H1 (cell line): ENCODE measurements around the gene PDCD7. TPM values are rescaled to one million over a fixed set of nuclear protein-coding genes. Genes with fewer than 3 reads are reported as not detected.

Experiments
- CTCF ChIA-PET: fragments of 300-600 bp; sonication (Branson Sonifier 250); formaldehyde crosslinking; loops from one replicate; lab custom pipeline; 2021; ENCODE audit not compliant: partially characterized antibody; lab: Charles Lee
- POLR2A ChIA-PET: fragments of 300-600 bp; sonication (Branson Sonifier 250); formaldehyde crosslinking; loops from one replicate; lab custom pipeline; 2021; ENCODE audit warnings: inconsistent platforms; ENCODE audit not compliant: partially characterized antibody; lab: Charles Lee
- DNase-seq, 2 experiments: peaks; one replicate each; pipeline versions ENCODE4 v3.0.0 to v3.0.0-alpha.2; 2010 to 2022; ENCODE audit warnings: low spot score in 2 of 2, low read depth in 1 of 2, mixed read lengths in 1 of 2
- FAIRE-seq: peaks from 2 replicates; lab custom pipeline; 2011; peaks lifted over from hg19 to GRCh38; lab: Jason Lieb, UNC
- H2AFZ ChIP-seq: 2 replicates; pipeline ENCODE4 v1.8.1; 2012; ENCODE audit warnings: low read length, inconsistent platforms
- H2AK5ac ChIP-seq: 2 replicates; pipeline ENCODE4 v1.6.1; 2013; ENCODE audit warnings: low read depth, low read length
- H2BK120ac ChIP-seq: replicated peaks from 2 replicates; pipeline ENCODE3; 2013; ENCODE audit warnings: low read depth, low read length, inconsistent platforms
- H2BK12ac ChIP-seq: 2 replicates; pipeline ENCODE4 v1.6.1; 2013; ENCODE audit warnings: low read depth, low read length
- H2BK15ac ChIP-seq: 2 replicates; pipeline ENCODE4 v1.6.1; 2013; ENCODE audit warnings: low read length
- H2BK20ac ChIP-seq: 2 replicates; pipeline ENCODE4 v1.6.1; 2013; ENCODE audit warnings: low read length
- H2BK5ac ChIP-seq: 2 replicates; pipeline ENCODE4 v1.6.1; 2013; ENCODE audit warnings: low read depth, low read length
- H3K14ac ChIP-seq: 2 replicates; pipeline ENCODE4 v1.6.1; 2013; ENCODE audit warnings: inconsistent platforms; ENCODE audit not compliant: insufficient read length
- H3K18ac ChIP-seq: 2 replicates; pipeline ENCODE4 v1.6.1; 2013; ENCODE audit warnings: low read length; ENCODE audit errors: extremely low read depth
- H3K23ac ChIP-seq: 2 replicates; pipeline ENCODE4 v1.6.1; 2013; ENCODE audit warnings: inconsistent platforms; ENCODE audit not compliant: insufficient read length
- H3K23me2 ChIP-seq: 2 replicates; pipeline ENCODE4 v1.6.1; 2013; ENCODE audit warnings: low read depth, low read length
- H3K27ac ChIP-seq: 2 replicates; pipeline ENCODE4 v1.6.1; 2011; ENCODE audit warnings: low read depth, low read length, inconsistent platforms
- H3K27me3 ChIP-seq, 4 experiments: replicated peaks in 1 of 4; 1 replicate in 1 of 4; 2 replicates in 3 of 4; pipeline versions ENCODE4 v1.6.1 to v1.8.1; 2011 to 2013; ENCODE audit warnings: low read length in 3 of 4, mild to moderate bottlenecking in 3 of 4, inconsistent platforms in 2 of 4, mixed read lengths in 2 of 4, moderate library complexity in 1 of 4; ENCODE audit not compliant: control insufficient read depth in 3 of 4, insufficient read depth in 3 of 4; ENCODE audit errors: extremely low read depth in 1 of 4
- H3K36me3 ChIP-seq, 4 experiments: 2 replicates each; pipeline versions ENCODE4 v1.6.1 to v1.8.1; 2011 to 2013; ENCODE audit warnings: mild to moderate bottlenecking in 4 of 4, low read length in 3 of 4, moderate library complexity in 2 of 4, control low read depth in 1 of 4, inconsistent platforms in 1 of 4; ENCODE audit not compliant: insufficient read depth in 4 of 4, control insufficient read depth in 2 of 4
- H3K4ac ChIP-seq: replicated peaks from 2 replicates; pipeline ENCODE3; 2013; ENCODE audit warnings: low read length, low read depth, mixed read lengths, inconsistent platforms; ENCODE audit not compliant: insufficient read length
- H3K4me1 ChIP-seq, 4 experiments: replicated peaks in 1 of 4; 1 replicate in 1 of 4; 2 replicates in 3 of 4; pipeline versions ENCODE4 v1.6.1 to v1.8.1; 2011 to 2013; ENCODE audit warnings: low read length in 3 of 4, inconsistent platforms in 2 of 4, mixed read lengths in 1 of 4; ENCODE audit not compliant: insufficient read depth in 4 of 4, control insufficient read depth in 3 of 4
- H3K4me2 ChIP-seq, 2 experiments: 2 replicates each; pipeline versions ENCODE4 v1.6.1 to v1.8.1; 2011 to 2013; ENCODE audit warnings: low read depth in 2 of 2, low read length in 2 of 2, control low read depth in 1 of 2, inconsistent platforms in 1 of 2, mild to moderate bottlenecking in 1 of 2; ENCODE audit not compliant: insufficient read depth in 1 of 2
- H3K4me3 ChIP-seq, 4 experiments: fragments of 200-600, 300-600 bp in 1 of 4; sonication (generic), shearing (Covaris generic), sonication (Bioruptor Twin) in 1 of 4; 2 replicates each; pipeline versions ENCODE4 v1.5.1 to v1.8.1; 2011 to 2016; ENCODE audit warnings: low read length in 4 of 4, low read depth in 3 of 4, control low read depth in 2 of 4, inconsistent platforms in 2 of 4, mild to moderate bottlenecking in 2 of 4, mixed read lengths in 1 of 4, moderate library complexity in 1 of 4; ENCODE audit not compliant: insufficient read depth in 2 of 4; ENCODE audit errors: extremely low read depth in 1 of 4
- H3K56ac ChIP-seq: replicated peaks from 2 replicates; pipeline ENCODE3; 2013; ENCODE audit warnings: low read depth, mild to moderate bottlenecking, mixed read lengths, low read length, inconsistent platforms; ENCODE audit not compliant: insufficient read length
- H3K79me1 ChIP-seq: 2 replicates; pipeline ENCODE4 v1.6.1; 2013; ENCODE audit warnings: low read depth, low read length, control low read depth
- H3K79me2 ChIP-seq, 2 experiments: 2 replicates each; pipeline versions ENCODE4 v1.6.1 to v1.8.1; 2012 to 2013; ENCODE audit warnings: low read length in 2 of 2, mild to moderate bottlenecking in 2 of 2, inconsistent platforms in 1 of 2; ENCODE audit not compliant: insufficient read depth in 2 of 2, control insufficient read depth in 1 of 2
- H3K9ac ChIP-seq, 4 experiments: replicated peaks in 1 of 4; 1 replicate in 1 of 4; 2 replicates in 3 of 4; pipeline versions ENCODE4 v1.6.1 to v1.8.1; 2011 to 2013; ENCODE audit warnings: low read depth in 3 of 4, low read length in 3 of 4, control low read depth in 2 of 4, mild to moderate bottlenecking in 2 of 4, moderate library complexity in 2 of 4, inconsistent platforms in 1 of 4; ENCODE audit errors: extremely low read depth in 1 of 4
- H3K9me3 ChIP-seq, 2 experiments: 2 replicates each; pipeline versions ENCODE4 v1.6.1 to v1.8.1; 2012 to 2013; ENCODE audit warnings: mild to moderate bottlenecking in 2 of 2, moderate library complexity in 2 of 2, control low read depth in 1 of 2, inconsistent platforms in 1 of 2, low read depth in 1 of 2, low read length in 1 of 2, mixed read lengths in 1 of 2; ENCODE audit not compliant: insufficient read depth in 2 of 2
- H4K20me1 ChIP-seq, 2 experiments: replicated peaks in 1 of 2; 2 replicates each; pipeline versions ENCODE3 to v1.8.1; 2011 to 2013; ENCODE audit warnings: inconsistent platforms in 2 of 2, low read length in 2 of 2, mild to moderate bottlenecking in 1 of 2; ENCODE audit not compliant: insufficient read depth in 2 of 2, control insufficient read depth in 1 of 2
- H4K5ac ChIP-seq: 2 replicates; pipeline ENCODE4 v1.6.1; 2013; ENCODE audit warnings: low read length, low read depth, mixed read lengths, inconsistent platforms; ENCODE audit not compliant: insufficient read length
- H4K8ac ChIP-seq: 2 replicates; pipeline ENCODE4 v1.8.0; 2013; ENCODE audit warnings: mild to moderate bottlenecking, moderate library complexity, low read length, inconsistent platforms; ENCODE audit not compliant: insufficient read depth; ENCODE audit errors: extremely low read depth
- H4K91ac ChIP-seq: replicated peaks from 2 replicates; pipeline ENCODE3; 2013; ENCODE audit warnings: low read length, mixed read lengths, inconsistent platforms; ENCODE audit not compliant: insufficient read length
- ASH2L ChIP-seq: fragments of 200-600, 300-600 bp; sonication (generic); IDR thresholded peaks from one replicate; pipeline ENCODE4 v1.7.1; 2017; ENCODE audit warnings: low read length
- BRCA1 ChIP-seq: IDR thresholded peaks from 2 replicates; pipeline ENCODE4 v1.6.1; 2012; ENCODE audit warnings: low read depth, low read length, improper control_type of control experiment
- CHD2 ChIP-seq: IDR thresholded peaks from 2 replicates; pipeline ENCODE4 v1.6.1; 2012; ENCODE audit warnings: low read length, improper control_type of control experiment
- CREB1 ChIP-seq: IDR thresholded peaks from 2 replicates; pipeline ENCODE4 v1.6.1; 2012; ENCODE audit warnings: inconsistent platforms
- EP300 ChIP-seq, 2 experiments: IDR thresholded peaks; 1 replicate in 1 of 2; 2 replicates in 1 of 2; pipeline ENCODE4 v1.6.1; 2011 to 2012; ENCODE audit warnings: low read depth in 2 of 2, low read length in 2 of 2, mild to moderate bottlenecking in 2 of 2, borderline replicate concordance in 1 of 2, inconsistent platforms in 1 of 2, moderate library complexity in 1 of 2
- JUND ChIP-seq: IDR thresholded peaks from 2 replicates; pipeline ENCODE4 v1.6.1; 2011; ENCODE audit warnings: mild to moderate bottlenecking, improper control_type of control experiment, low read length
- NRF1 ChIP-seq: IDR thresholded peaks from 2 replicates; pipeline ENCODE4 v1.6.1; 2011; ENCODE audit warnings: mild to moderate bottlenecking, low read depth, low read length, improper control_type of control experiment
- RBBP5 ChIP-seq: IDR thresholded peaks from 2 replicates; pipeline ENCODE4 v1.7.1; 2012; ENCODE audit warnings: low read depth, mild to moderate bottlenecking, inconsistent platforms, low read length, moderate library complexity, borderline replicate concordance
- RFX5 ChIP-seq: IDR thresholded peaks from 2 replicates; pipeline ENCODE4 v1.6.1; 2011; ENCODE audit warnings: low read depth, low read length, improper control_type of control experiment, borderline replicate concordance
- RXRA ChIP-seq: IDR thresholded peaks from 2 replicates; pipeline ENCODE4 v1.6.1; 2011; ENCODE audit warnings: low read depth, mild to moderate bottlenecking, low read length, moderate library complexity; ENCODE audit not compliant: insufficient read depth
- SAP30 ChIP-seq: fragments of 300-600 bp; sonication (generic); IDR thresholded peaks from 2 replicates; pipeline ENCODE4 v1.7.1; 2012; ENCODE audit warnings: low read length, moderate library complexity, mild to moderate bottlenecking, inconsistent platforms; ENCODE audit not compliant: insufficient read depth, insufficient replicate concordance
- SIRT6 ChIP-seq: IDR thresholded peaks from one replicate; pipeline ENCODE4 v1.7.1; 2012; ENCODE audit warnings: low read length, inconsistent platforms
- SIX5 ChIP-seq: IDR thresholded peaks from 2 replicates; pipeline ENCODE4 v1.6.1; 2011; ENCODE audit warnings: mild to moderate bottlenecking, low read depth, low read length
- WGBS, 2 experiments: shearing (Covaris generic) in 1 of 2; methylation state at CpG; one replicate each; pipeline versions ENCODE4 v1.1.6 to v1.1.7; 2013 to 2015; ENCODE audit warnings: low lambda C conversion rate in 2 of 2, mixed read lengths in 2 of 2, inconsistent platforms in 1 of 2, low coverage in 1 of 2, missing lambda C conversion rate in 1 of 2; ENCODE audit not compliant: insufficient replicate concordance in 2 of 2, insufficient coverage in 1 of 2, insufficient read length in 1 of 2; ENCODE audit errors: extremely low coverage in 1 of 2, missing lambda C conversion rate in 1 of 2; 5-methylcytosine and 5-hydroxymethylcytosine counted together
- polyA plus RNA-seq, 7 experiments: library from polyadenylated mRNA; depleted of rRNA in 3 of 7; stranded (reverse) in 5 of 7; unstranded in 2 of 7; fragments of >200 nt in 5 of 7; fragments of 200-250 nt in 2 of 7; gene quantifications; 1 replicate in 5 of 7; 2 replicates in 1 of 7; 4 replicates in 1 of 7; pipeline versions ENCODE4 v1.2.1 to v1.2.3, GENCODE V29; 2011 to 2013; ENCODE audit warnings: missing spikeins in 2 of 7, mixed read lengths in 2 of 7
- total RNA-seq: library from RNA; stranded (reverse); fragmentation: NEBNext Ultra II Directional; extraction: Animal tissue kit (Norgen Biotek cat#: 25700); gene quantifications from 2 replicates; pipeline ENCODE4 v1.2.1, GENCODE V29; 2021
- TF ChIP-seq, protein P1 (sequence below): IDR thresholded peaks from 2 replicates; pipeline ENCODE4 v1.6.1; 2012; ENCODE audit warnings: inconsistent platforms

Gene PDCD7
- total and polyA plus RNA-seq, 2 of the 8 experiments (the other 6 are each of a cell fraction or from before 2014, with no cell fraction given), result 11.5 to 25.6 TPM

- 87% methylated on average over 5 of the region's 5 CpGs; no CpG with 5 or more reads in 1 of the 2 experiments for WGBS, 2 experiments
- H3K4me3 ChIP-seq, result no peak overlapping the region
- TF ChIP-seq SIX5 (no peak), CHD2 (no peak), RXRA (no peak), SAP30 (no peak), ASH2L (no peak), SIRT6 (no peak), RBBP5 (no peak), BRCA1 (no peak), EP300 (IDR thresholded peaks at IDR 0.05; ENCODE audit: borderline replicate concordance in 1 of 2, low read depth in 2 of 2, low read length in 2 of 2) (no peak), RFX5 (no peak), JUND (no peak), CREB1 (no peak), NRF1 (no peak)
- TF ChIP-seq, protein P1, sequence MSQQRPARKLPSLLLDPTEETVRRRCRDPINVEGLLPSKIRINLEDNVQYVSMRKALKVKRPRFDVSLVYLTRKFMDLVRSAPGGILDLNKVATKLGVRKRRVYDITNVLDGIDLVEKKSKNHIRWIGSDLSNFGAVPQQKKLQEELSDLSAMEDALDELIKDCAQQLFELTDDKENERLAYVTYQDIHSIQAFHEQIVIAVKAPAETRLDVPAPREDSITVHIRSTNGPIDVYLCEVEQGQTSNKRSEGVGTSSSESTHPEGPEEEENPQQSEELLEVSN, result no peak
These were observed 23.1 kb upstream of the PDCD7 start for GRCh38 chr15:65156692-65157091.

More at GRCh38 chr15:65156692-65157091, 23.1 kb upstream of the PDCD7 start:
- Histone ChIP-seq H3K14ac (no peak overlapping the region), H2AK5ac (no peak overlapping the region), H3K23me2 (no peaks in the 10 kb centered on the region; the same call in 1 of the 2 replicates), H3K79me1 (no peaks in the 10 kb centered on the region), H2BK5ac (no peak overlapping the region), H3K4ac (no peak overlapping the region), H3K56ac (no peak overlapping the region), H3K4me1 (no peaks in the 10 kb centered on the region), H3K27me3 (no peaks in the 10 kb centered on the region), H4K91ac (no peak overlapping the region), H3K4me2 (no peak overlapping the region), H3K9me3 (no peaks in the 10 kb centered on the region), H2BK15ac (no peak overlapping the region), H2BK12ac (no peak overlapping the region), H3K79me2 (no peaks in the 10 kb centered on the region), H2AFZ (no peak overlapping the region), H4K8ac (no peak overlapping the region), H3K23ac (no peak overlapping the region), H3K36me3 (peaks cover 3 to 64% (median 44%) of the 10 kb centered on the region in 4 experiments; a peak in 7 of 8 replicates), H4K20me1 (peaks cover 0 to 1% of the 10 kb centered on the region in 2 experiments), H3K18ac (no peak overlapping the region), H4K5ac (no peak overlapping the region), H3K9ac (no peak overlapping the region), H2BK120ac (no peak overlapping the region), H3K27ac (no peak overlapping the region), H2BK20ac (no peak overlapping the region)
- CTCF ChIA-PET, result no interaction called here
- FAIRE-seq (no peak), DNase-seq (no peak)
- POLR2A ChIA-PET, result no interaction called here
